Bronchial epithelial cell (primary cell): Measurements from ENCODE around the gene MCUR1. TPM values are rescaled to one million over a fixed set of nuclear protein-coding genes. Genes with fewer than 3 reads are reported as not detected.

ENCODE experiments used
- DNase-seq: peaks from one replicate; pipeline ENCODE4 v3.0.0-alpha.2; 2010; ENCODE audit warnings: low read depth
- FAIRE-seq: peaks from 2 replicates; lab custom pipeline; 2011; peaks lifted over from hg19 to GRCh38; lab: Jason Lieb, UNC
- H3K27me3 ChIP-seq: 2 replicates; pipeline ENCODE4 v1.5.1; 2011; ENCODE audit warnings: low read length; ENCODE audit not compliant: control insufficient read depth, insufficient read depth
- H3K36me3 ChIP-seq: 2 replicates; pipeline ENCODE4 v1.5.1; 2011; ENCODE audit warnings: low read length; ENCODE audit not compliant: control insufficient read depth, insufficient read depth
- H3K4me3 ChIP-seq: 2 replicates; pipeline ENCODE4 v1.5.1; 2011; ENCODE audit warnings: mild to moderate bottlenecking, low read depth, low read length, control low read depth
- CTCF ChIP-seq: IDR thresholded peaks from 2 replicates; pipeline ENCODE4 v1.5.1; 2011; ENCODE audit warnings: mild to moderate bottlenecking, moderate library complexity, low read length, control low read depth, inconsistent platforms; ENCODE audit not compliant: insufficient read depth, severe bottlenecking
- total RNA-seq: library from RNA; depleted of rRNA; stranded (reverse); fragments of >200 nt; gene quantifications from 2 replicates; pipeline ENCODE4 v1.2.1, GENCODE V29; 2014

Gene MCUR1
- total RNA-seq, 1 donor from 2014 or later = 10.0 TPM

GRCh38 chr6:13811627-13812358 lies 2.6 kb downstream of the MCUR1 start:
- Histone ChIP-seq H3K36me3 (peaks cover 1% of the 10 kb centered on the region), H3K27me3 (no peaks in the 10 kb centered on the region), H3K4me3 (no peak overlapping the region)
- no peak for DNase-seq
- FAIRE-seq = no peak
- no peak for TF ChIP-seq CTCF

GRCh38 chr6:13810688-13811446 lies 3.5 kb downstream of the MCUR1 start:
- Histone ChIP-seq H3K4me3 (no peak overlapping the region), H3K36me3 (peaks cover 2% of the 10 kb centered on the region), H3K27me3 (no peaks in the 10 kb centered on the region)
- FAIRE-seq (no peak), DNase-seq (no peak)
- no peak for TF ChIP-seq CTCF

- no peak for DNase-seq
- TF ChIP-seq CTCF = no peak
- no peak for FAIRE-seq
These were observed 5.6 kb downstream of the MCUR1 start for GRCh38 chr6:13808801-13809200.

GRCh38 chr6:13807696-13808095 lies 6.7 kb downstream of the MCUR1 start:
- DNase-seq (no peak), FAIRE-seq (no peak)
- no peak for TF ChIP-seq CTCF
- Histone ChIP-seq H3K36me3 (peaks cover 2% of the 10 kb centered on the region), H3K4me3 (no peak overlapping the region), H3K27me3 (no peaks in the 10 kb centered on the region)

More at GRCh38 chr6:13808801-13809200, 5.6 kb downstream of the MCUR1 start:
- Histone ChIP-seq H3K4me3 (no peak overlapping the region), H3K36me3 (peaks cover 2% of the 10 kb centered on the region), H3K27me3 (no peaks in the 10 kb centered on the region)

- DNase-seq = no peak
- FAIRE-seq = no peak
- H3K27me3 ChIP-seq = no peaks in the 10 kb centered on the region
- TF ChIP-seq CTCF = no peak
- H3K4me3 ChIP-seq = no peak overlapping the region
- peaks cover 8% of the 10 kb centered on the region for H3K36me3 ChIP-seq
These were observed 10.8 kb downstream of the MCUR1 start for GRCh38 chr6:13803581-13803980.
